Measurements from ENCODE around the gene NPM3.

DNA sequence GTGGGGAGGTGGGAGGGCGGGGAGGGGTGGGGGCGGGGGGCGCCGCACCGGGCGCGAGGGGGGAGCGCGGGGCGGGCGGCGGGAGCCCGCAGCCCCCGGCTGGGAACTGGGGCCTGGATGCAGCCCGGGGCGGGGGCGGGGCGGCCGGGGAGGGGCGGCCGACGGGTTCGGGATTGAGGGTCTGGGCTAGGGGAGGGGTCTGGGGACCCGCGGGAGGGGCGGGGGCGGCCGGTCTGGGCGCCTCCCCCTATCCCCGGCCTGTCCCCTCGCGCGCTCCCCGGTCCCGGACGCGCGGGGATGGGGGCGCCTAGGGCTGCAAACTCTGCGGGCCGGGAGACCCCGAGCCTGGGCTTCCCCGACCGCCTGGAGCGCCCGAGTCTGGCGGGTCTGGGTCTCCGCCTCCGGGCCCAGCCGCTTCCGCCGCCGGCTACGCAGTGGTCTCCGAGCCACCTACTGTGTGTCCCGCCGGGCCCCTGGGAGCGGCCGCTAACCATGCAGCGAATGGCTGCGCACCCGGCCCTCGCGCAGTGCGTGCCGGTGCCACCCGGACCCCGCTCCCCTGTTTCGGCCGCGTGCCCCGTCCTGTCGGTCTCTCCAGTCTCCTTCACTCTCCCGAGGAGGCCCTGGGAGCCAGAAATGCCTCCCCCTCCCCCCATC is 7.0 kb downstream of the NPM3 start:
- TF ChIP-seq, protein P1, sequence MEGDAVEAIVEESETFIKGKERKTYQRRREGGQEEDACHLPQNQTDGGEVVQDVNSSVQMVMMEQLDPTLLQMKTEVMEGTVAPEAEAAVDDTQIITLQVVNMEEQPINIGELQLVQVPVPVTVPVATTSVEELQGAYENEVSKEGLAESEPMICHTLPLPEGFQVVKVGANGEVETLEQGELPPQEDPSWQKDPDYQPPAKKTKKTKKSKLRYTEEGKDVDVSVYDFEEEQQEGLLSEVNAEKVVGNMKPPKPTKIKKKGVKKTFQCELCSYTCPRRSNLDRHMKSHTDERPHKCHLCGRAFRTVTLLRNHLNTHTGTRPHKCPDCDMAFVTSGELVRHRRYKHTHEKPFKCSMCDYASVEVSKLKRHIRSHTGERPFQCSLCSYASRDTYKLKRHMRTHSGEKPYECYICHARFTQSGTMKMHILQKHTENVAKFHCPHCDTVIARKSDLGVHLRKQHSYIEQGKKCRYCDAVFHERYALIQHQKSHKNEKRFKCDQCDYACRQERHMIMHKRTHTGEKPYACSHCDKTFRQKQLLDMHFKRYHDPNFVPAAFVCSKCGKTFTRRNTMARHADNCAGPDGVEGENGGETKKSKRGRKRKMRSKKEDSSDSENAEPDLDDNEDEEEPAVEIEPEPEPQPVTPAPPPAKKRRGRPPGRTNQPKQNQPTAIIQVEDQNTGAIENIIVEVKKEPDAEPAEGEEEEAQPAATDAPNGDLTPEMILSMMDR (IDR thresholded peaks at IDR 0.05), result no peak
- TF ChIP-seq POLR2AphosphoS5 (IDR thresholded peaks at IDR 0.05), result no peak
